Ascending aorta (tissue), 2 donors: ENCODE results near the gene ALDH1B1. TPM values are rescaled to one million over a fixed set of nuclear protein-coding genes. Genes with fewer than 3 reads are reported as not detected.

Source experiments
- DNase-seq, 2 donors: peaks; one replicate each; pipeline ENCODE4 v3.0.0-alpha.2; 2019; ENCODE audit warnings: low spot score in 2 of 2
- H3K27ac ChIP-seq, 2 donors: fragments of 200-600 bp; sonication (generic); one replicate each; pipeline ENCODE4 v1.5.1; 2016 to 2017; ENCODE audit warnings: mild to moderate bottlenecking in 1 of 2
- H3K27me3 ChIP-seq: fragments of 200-600 bp; sonication (generic); one replicate; pipeline ENCODE4 v1.5.1; 2017
- H3K36me3 ChIP-seq, 2 donors: fragments of 200-600 bp; sonication (generic); one replicate each; pipeline ENCODE4 v1.5.1; 2016
- H3K4me1 ChIP-seq, 2 donors: fragments of 200-600 bp; sonication (generic); one replicate each; pipeline ENCODE4 v1.5.1; 2016 to 2017; ENCODE audit warnings: mild to moderate bottlenecking in 1 of 2
- H3K4me3 ChIP-seq, 2 donors: fragments of 200-600 bp; sonication (generic); one replicate each; pipeline ENCODE4 v1.5.1; 2016 to 2017; ENCODE audit warnings: mild to moderate bottlenecking in 1 of 2
- H3K9me3 ChIP-seq, 2 donors: fragments of 200-600 bp; sonication (generic); one replicate each; pipeline ENCODE4 v1.5.1; 2016
- intact Hi-C: fragments of 100-400 bp; cut with DNase I; formaldehyde crosslinking; loops from one replicate; pipeline ENCODE4 v1.15.1; 2023
- total RNA-seq: library from RNA; depleted of rRNA; stranded (reverse); fragments of >200 nt; gene quantifications from one replicate; pipeline ENCODE4 v1.1.0, GENCODE V29; 2016
- TF ChIP-seq, protein P1 (sequence below), 3 experiments: fragments of 200-600 bp in 2 of 3; fragments of 450-650 bp in 1 of 3; sonication (generic) in 2 of 3; IDR thresholded peaks; one replicate each; pipeline ENCODE4 v1.5.1; 2016 to 2019; ENCODE audit warnings: antibody characterized with exemption in 3 of 3, mild to moderate bottlenecking in 1 of 3, moderate library complexity in 1 of 3

The ALDH1B1 gene
- total RNA-seq, 1 donor from 2014 or later: 85.5 TPM

DNA sequence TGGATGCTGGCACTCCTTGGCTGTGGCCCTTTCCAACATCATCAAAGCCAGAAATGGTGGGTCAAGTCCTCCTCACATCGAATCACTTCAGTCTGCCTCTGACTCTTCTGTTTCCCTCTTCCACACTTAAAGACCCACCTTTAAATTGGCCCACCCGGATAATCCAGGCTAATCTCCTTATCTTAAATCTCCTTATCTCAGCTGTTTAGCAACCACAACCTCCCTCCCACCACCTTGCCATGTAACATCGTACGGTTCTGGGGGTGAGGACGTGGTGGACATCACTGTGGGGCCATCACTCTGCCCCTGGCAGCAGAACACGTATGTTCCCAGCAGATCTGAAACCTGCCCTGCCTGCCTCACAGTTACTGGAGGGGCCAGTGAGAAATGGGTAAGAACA lies 20.2 kb downstream of the ALDH1B1 start:
- Histone ChIP-seq H3K36me3 (peaks cover 0 to 14% of the 10 kb centered on the region in 2 donors), H3K4me3 (no peak overlapping the region), H3K4me1 (no peaks in the 10 kb centered on the region), H3K27ac (no peak overlapping the region), H3K27me3 (no peaks in the 10 kb centered on the region), H3K9me3 (no peaks in the 10 kb centered on the region)
- intact Hi-C loops: no loop called here
- no peak for DNase-seq
- TF ChIP-seq, protein P1, sequence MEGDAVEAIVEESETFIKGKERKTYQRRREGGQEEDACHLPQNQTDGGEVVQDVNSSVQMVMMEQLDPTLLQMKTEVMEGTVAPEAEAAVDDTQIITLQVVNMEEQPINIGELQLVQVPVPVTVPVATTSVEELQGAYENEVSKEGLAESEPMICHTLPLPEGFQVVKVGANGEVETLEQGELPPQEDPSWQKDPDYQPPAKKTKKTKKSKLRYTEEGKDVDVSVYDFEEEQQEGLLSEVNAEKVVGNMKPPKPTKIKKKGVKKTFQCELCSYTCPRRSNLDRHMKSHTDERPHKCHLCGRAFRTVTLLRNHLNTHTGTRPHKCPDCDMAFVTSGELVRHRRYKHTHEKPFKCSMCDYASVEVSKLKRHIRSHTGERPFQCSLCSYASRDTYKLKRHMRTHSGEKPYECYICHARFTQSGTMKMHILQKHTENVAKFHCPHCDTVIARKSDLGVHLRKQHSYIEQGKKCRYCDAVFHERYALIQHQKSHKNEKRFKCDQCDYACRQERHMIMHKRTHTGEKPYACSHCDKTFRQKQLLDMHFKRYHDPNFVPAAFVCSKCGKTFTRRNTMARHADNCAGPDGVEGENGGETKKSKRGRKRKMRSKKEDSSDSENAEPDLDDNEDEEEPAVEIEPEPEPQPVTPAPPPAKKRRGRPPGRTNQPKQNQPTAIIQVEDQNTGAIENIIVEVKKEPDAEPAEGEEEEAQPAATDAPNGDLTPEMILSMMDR (IDR thresholded peaks at IDR 0.05): no peak

DNA sequence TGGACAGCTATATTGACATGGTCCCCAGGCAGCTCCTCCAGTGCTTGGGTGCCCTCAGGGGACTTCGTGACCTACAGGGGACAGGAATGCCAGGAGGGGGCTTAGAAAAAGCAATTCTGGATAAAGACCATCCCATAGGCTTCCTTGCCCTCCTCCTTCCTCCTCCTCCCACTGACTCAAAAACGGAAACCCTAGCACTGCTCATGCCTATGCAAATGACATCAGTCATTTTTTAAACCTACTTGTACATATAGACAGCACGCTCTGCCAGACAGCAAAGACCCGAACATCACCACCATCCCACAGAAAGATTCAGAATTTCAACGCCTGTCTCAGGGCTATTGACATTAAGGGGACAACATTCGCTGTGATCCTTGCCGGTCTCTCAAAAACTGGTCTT lies 20.8 kb downstream of the ALDH1B1 start:
- no peak for DNase-seq
- Histone ChIP-seq H3K4me3 (no peak overlapping the region), H3K36me3 (peaks cover 0 to 13% of the 10 kb centered on the region in 2 donors), H3K4me1 (no peaks in the 10 kb centered on the region), H3K27ac (no peak overlapping the region), H3K27me3 (no peaks in the 10 kb centered on the region), H3K9me3 (no peaks in the 10 kb centered on the region)
- intact Hi-C loops: no loop called here
- TF ChIP-seq, protein P1 (IDR thresholded peaks at IDR 0.05): no peak

DNA sequence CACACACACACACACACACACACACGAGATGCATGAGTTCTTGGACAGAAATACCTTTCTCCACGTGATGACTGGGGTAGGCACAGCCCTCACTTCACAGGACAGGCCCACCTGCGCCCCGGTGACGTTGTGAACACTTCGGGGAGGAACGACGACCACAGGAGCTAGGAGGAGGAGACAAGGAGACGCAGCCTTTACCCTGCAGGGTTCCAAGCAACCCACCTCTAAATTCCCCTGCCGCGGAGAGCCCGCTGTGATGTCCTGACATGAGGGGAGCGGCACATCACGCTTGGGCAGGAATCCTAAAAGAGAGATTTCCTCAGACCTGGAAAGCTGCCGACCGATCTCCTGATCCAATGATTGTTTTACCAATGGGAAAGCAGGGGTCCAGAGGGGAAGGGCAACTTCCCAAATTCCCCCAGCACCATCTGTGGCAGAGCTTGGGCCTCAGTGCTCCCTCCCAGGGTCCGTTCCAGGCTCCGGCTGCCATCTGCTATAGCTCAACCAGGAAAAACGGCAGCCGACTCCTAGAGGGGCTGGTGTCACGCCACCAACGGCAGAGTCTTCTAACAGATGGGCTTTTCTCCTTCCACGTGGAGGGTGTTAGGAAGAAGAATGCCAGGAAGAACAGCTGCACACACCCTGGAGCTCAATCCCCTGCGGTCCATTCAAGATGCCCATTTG lies 21.7 kb downstream of the ALDH1B1 start:
- Histone ChIP-seq H3K9me3 (no peaks in the 10 kb centered on the region), H3K4me3 (no peak overlapping the region), H3K27ac (no peak overlapping the region), H3K4me1 (no peaks in the 10 kb centered on the region), H3K27me3 (no peaks in the 10 kb centered on the region), H3K36me3 (peaks cover 0 to 13% of the 10 kb centered on the region in 2 donors)
- TF ChIP-seq, protein P1 (IDR thresholded peaks at IDR 0.05): no peak
- DNase-seq: no peak
- intact Hi-C loops: no loop called here

GRCh38 chr9:38415856-38416255 lies 23.4 kb downstream of the ALDH1B1 start:
- H3K9me3 ChIP-seq: no peaks in the 10 kb centered on the region
- peaks cover 0 to 7% of the 10 kb centered on the region in 2 donors for H3K36me3 ChIP-seq
- H3K4me1 ChIP-seq: no peaks in the 10 kb centered on the region
- no peak overlapping the region for H3K4me3 ChIP-seq
- intact Hi-C loops: no loop called here
- H3K27me3 ChIP-seq: no peaks in the 10 kb centered on the region
- no peak for DNase-seq
- H3K27ac ChIP-seq: no peak overlapping the region
- TF ChIP-seq, protein P1 (IDR thresholded peaks at IDR 0.05): no peak

GRCh38 chr9:38416461-38416860 lies 24.0 kb downstream of the ALDH1B1 start:
- TF ChIP-seq, protein P1 (IDR thresholded peaks at IDR 0.05): no peak
- H3K9me3 ChIP-seq: no peaks in the 10 kb centered on the region
- H3K27me3 ChIP-seq: no peaks in the 10 kb centered on the region
- H3K4me1 ChIP-seq: no peaks in the 10 kb centered on the region
- no peak overlapping the region for H3K27ac ChIP-seq
- no peak overlapping the region for H3K4me3 ChIP-seq
- H3K36me3 ChIP-seq: peaks cover 0 to 3% of the 10 kb centered on the region in 2 donors
- DNase-seq: no peak
- intact Hi-C loops: no loop called here
